Measurements from ENCODE around the gene FAM20A.
"Not testable (repeated sequence)": the region's sequence is repeated elsewhere in the genome, so short reads cannot be mapped to it uniquely, and the experiment has no call there.

FAM20A gene

DNA sequence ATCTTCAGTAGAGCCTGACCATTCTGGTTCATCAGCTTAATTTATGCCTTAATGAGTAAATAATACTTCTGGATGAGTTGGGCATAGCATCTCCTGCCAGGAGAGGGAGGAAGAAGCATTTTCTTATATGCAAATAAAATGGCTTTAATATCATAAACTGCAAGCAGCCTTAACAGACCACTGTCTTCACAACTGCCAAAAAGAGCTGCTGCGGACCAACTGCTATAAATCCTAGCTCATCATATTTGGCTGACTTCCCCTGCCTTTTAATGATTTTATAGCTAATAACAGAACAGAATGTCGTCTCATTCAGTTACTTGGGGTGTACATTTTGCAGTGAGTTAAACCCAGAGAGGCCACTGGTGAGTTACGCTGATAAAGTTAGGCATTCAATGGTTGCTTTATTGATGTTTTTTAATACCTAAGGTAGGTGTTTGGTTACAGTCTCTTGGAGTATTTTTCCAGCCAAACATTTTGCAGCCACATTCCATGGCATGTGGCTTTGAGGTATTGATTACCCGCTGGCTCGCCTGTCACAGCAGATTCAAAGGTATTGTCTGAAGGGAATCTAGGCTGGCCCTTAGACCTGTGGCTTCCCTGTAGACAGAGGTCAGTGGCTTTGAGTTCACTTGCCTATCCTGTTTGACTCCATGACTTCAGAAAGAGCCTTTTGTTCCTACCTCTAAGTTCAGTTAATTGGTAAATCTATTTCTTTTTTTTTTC is 16.4 kb downstream of the FAM20A start:
- Histone ChIP-seq H3K4me3 (ENCODE audit: low read depth, low read length, poor library complexity, severe bottlenecking) (no peak overlapping the region), H3K79me2 (ENCODE audit: insufficient read depth, low read length) (no peaks in the 10 kb centered on the region), H3K4me2 (ENCODE audit: low read length) (no peak overlapping the region), H3K9me2 (ENCODE audit: low read depth, low read length) (no peaks in the 10 kb centered on the region), H3K27me3 (ENCODE audit: insufficient read depth, low read length) (peaks cover 4% of the 10 kb centered on the region), H3K36me3 (ENCODE audit: insufficient read depth, low read length) (no peaks in the 10 kb centered on the region; the same call in 1 of the 2 replicates), H2AFZ (ENCODE audit: low read length) (no peak overlapping the region), H3F3A (ENCODE audit: insufficient read depth, low read length) (no peaks in the 10 kb centered on the region), H3K9me3 (ENCODE audit: low read length) (no peaks in the 10 kb centered on the region), H3K27ac (ENCODE audit: low read depth, low read length, poor library complexity, severe bottlenecking) (no peak overlapping the region), H3K9ac (ENCODE audit: low read length) (no peak overlapping the region), H3K4me1 (ENCODE audit: insufficient read depth, low read length, severe bottlenecking) (no peaks in the 10 kb centered on the region), H4K20me1 (ENCODE audit: insufficient read depth, low read length) (no peaks in the 10 kb centered on the region)
- no peak for TF ChIP-seq EZH2 (IDR thresholded peaks at IDR 0.05; ENCODE audit: borderline replicate concordance, low read length)
- TF ChIP-seq, protein P1, sequence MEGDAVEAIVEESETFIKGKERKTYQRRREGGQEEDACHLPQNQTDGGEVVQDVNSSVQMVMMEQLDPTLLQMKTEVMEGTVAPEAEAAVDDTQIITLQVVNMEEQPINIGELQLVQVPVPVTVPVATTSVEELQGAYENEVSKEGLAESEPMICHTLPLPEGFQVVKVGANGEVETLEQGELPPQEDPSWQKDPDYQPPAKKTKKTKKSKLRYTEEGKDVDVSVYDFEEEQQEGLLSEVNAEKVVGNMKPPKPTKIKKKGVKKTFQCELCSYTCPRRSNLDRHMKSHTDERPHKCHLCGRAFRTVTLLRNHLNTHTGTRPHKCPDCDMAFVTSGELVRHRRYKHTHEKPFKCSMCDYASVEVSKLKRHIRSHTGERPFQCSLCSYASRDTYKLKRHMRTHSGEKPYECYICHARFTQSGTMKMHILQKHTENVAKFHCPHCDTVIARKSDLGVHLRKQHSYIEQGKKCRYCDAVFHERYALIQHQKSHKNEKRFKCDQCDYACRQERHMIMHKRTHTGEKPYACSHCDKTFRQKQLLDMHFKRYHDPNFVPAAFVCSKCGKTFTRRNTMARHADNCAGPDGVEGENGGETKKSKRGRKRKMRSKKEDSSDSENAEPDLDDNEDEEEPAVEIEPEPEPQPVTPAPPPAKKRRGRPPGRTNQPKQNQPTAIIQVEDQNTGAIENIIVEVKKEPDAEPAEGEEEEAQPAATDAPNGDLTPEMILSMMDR (IDR thresholded peaks at IDR 0.05; ENCODE audit: low read length) = no peak

DNA sequence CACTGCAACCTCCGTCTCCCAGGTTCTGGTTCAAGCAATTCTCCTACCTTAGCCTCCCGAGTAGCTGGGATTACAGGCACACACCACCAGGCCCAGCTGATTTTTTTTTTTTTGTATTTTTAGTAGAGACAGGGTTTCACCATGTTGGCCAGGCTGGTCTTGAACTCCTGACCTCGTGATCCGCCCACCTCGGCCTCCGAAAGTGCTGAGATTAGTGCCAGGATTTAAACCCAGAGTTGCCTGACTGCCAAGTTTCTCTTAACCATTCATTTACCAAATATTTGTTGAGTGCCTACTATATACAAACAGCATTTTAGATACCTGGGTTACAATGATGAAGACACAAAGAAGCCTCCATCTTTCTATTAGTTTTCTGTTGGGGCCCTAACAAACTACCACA is 18.3 kb downstream of the FAM20A start:
- H3K9me3 ChIP-seq (ENCODE audit: low read length); H3K4me2 ChIP-seq (ENCODE audit: low read length); H3K36me3 ChIP-seq (ENCODE audit: insufficient read depth, low read length); H4K20me1 ChIP-seq (ENCODE audit: insufficient read depth, low read length); H2AFZ ChIP-seq (ENCODE audit: low read length); H3K9me2 ChIP-seq (ENCODE audit: low read depth, low read length); H3K9ac ChIP-seq (ENCODE audit: low read length); H3K79me2 ChIP-seq (ENCODE audit: insufficient read depth, low read length); H3F3A ChIP-seq (ENCODE audit: insufficient read depth, low read length); H3K4me3 ChIP-seq (ENCODE audit: low read depth, low read length, poor library complexity, severe bottlenecking); H3K27ac ChIP-seq (ENCODE audit: low read depth, low read length, poor library complexity, severe bottlenecking); H3K27me3 ChIP-seq (ENCODE audit: insufficient read depth, low read length); H3K4me1 ChIP-seq (ENCODE audit: insufficient read depth, low read length, severe bottlenecking): not testable (repeated sequence)

DNA sequence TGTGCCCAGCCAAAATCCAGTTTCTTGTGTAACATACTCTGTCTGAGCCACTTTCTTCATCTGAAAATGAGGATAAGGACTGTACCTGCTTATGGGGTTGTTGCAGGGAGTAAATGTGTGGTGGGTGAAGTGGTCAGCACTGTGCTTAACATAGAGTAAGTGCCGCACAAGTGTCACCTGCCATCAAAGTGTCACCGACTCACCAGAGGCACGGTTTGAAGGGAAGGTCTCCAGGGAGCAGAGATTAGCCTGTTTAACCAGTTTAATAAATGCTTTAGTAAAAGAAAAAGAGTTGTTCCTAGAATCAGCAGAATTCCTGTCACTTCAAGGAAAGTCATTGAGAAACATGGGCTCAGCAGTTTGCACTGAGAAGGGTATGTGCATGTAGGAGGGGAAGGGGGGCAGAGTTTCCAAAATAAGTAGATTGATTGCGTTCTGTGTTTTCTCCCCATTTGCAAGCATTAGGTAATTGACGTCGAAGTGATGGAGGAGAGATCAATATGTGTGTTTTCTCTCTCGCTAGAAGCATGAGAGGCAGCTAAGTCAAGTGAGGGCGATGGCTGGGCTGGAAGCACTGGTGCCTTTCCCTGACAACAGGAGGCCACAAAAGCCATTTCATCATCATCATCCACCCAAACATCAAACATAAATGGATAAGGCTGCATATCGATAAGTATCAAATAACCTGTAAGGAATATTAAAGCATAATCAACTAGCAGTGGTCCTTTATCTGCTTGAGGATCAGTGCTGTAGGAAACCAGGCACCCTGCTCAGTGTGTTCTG is 19.1 kb downstream of the FAM20A start:
- no peaks in the 10 kb centered on the region for H3K9me2 ChIP-seq (ENCODE audit: low read depth, low read length)
- TF ChIP-seq, protein P1 (IDR thresholded peaks at IDR 0.05; ENCODE audit: low read length) = no peak
- TF ChIP-seq EZH2 (IDR thresholded peaks at IDR 0.05; ENCODE audit: borderline replicate concordance, low read length) = no peak
- H3K4me2 ChIP-seq (ENCODE audit: low read length) = no peak overlapping the region
- no peak overlapping the region for H3K27ac ChIP-seq (ENCODE audit: low read depth, low read length, poor library complexity, severe bottlenecking)
- no peaks in the 10 kb centered on the region for H4K20me1 ChIP-seq (ENCODE audit: insufficient read depth, low read length)
- no peaks in the 10 kb centered on the region for H3K79me2 ChIP-seq (ENCODE audit: insufficient read depth, low read length)
- H3K9me3 ChIP-seq (ENCODE audit: low read length) = no peaks in the 10 kb centered on the region
- H3K9ac ChIP-seq (ENCODE audit: low read length) = no peak overlapping the region
- H2AFZ ChIP-seq (ENCODE audit: low read length) = no peak overlapping the region
- H3K4me3 ChIP-seq (ENCODE audit: low read depth, low read length, poor library complexity, severe bottlenecking) = no peak overlapping the region
- no peaks in the 10 kb centered on the region for H3K4me1 ChIP-seq (ENCODE audit: insufficient read depth, low read length, severe bottlenecking)
- H3F3A ChIP-seq (ENCODE audit: insufficient read depth, low read length) = no peaks in the 10 kb centered on the region
- no peaks in the 10 kb centered on the region for H3K36me3 ChIP-seq (ENCODE audit: insufficient read depth, low read length)
- peaks cover 4% of the 10 kb centered on the region for H3K27me3 ChIP-seq (ENCODE audit: insufficient read depth, low read length)

All from OCI-LY1 (cell line).